SK-N-SH (cell line): ENCODE data around the gene ZC3H15. TPM values are rescaled to one million over a fixed set of nuclear protein-coding genes. Genes with fewer than 3 reads are reported as not detected.

Experiments
- CTCF ChIA-PET: fragments of 300-600, 350-600 bp; formaldehyde crosslinking; extraction: SDS; loops from one replicate; lab custom pipeline; 2021; lab: Yijun Ruan, JAX
- POLR2A ChIA-PET: fragments of 350-600 bp; sonication (Branson Sonifier 250); formaldehyde crosslinking; extraction: SDS; loops from one replicate; lab custom pipeline; 2020; ENCODE audit warnings: antibody characterized with exemption, inconsistent platforms; lab: Yijun Ruan, JAX
- DNase-seq: peaks from one replicate; pipeline ENCODE4 v3.0.0; 2012
- H2AFZ ChIP-seq: fragments of 200-600 bp; sonication (generic); 2 replicates; pipeline ENCODE4 v1.8.1; 2016; ENCODE audit warnings: antibody characterized with exemption, mild to moderate bottlenecking, low read depth
- H3F3A ChIP-seq: fragments of 200-600 bp; sonication (generic); replicated peaks from 2 replicates; pipeline ENCODE3; 2016; ENCODE audit warnings: antibody characterized with exemption, mild to moderate bottlenecking; ENCODE audit not compliant: insufficient read depth
- H3K27ac ChIP-seq, 2 experiments: fragments of 200-500 bp in 1 of 2; fragments of 200-600 bp in 1 of 2; sonication (Bioruptor generic) in 1 of 2; sonication (generic), shearing (Covaris generic) in 1 of 2; 2 replicates each; pipeline versions ENCODE4 v1.5.1 to v1.6.1; 2014 to 2016; ENCODE audit warnings: low read depth in 2 of 2, inconsistent platforms in 1 of 2, low read length in 1 of 2, mild to moderate bottlenecking in 1 of 2, mixed read lengths in 1 of 2
- H3K27me3 ChIP-seq: fragments of 200-600 bp; sonication (generic), shearing (Covaris generic); 2 replicates; pipeline ENCODE4 v1.6.1; 2016; ENCODE audit warnings: mixed run types; ENCODE audit not compliant: insufficient read depth
- H3K36me3 ChIP-seq, 2 experiments: fragments of 200-500 bp in 1 of 2; fragments of 200-600 bp in 1 of 2; sonication (Bioruptor generic) in 1 of 2; sonication (generic) in 1 of 2; replicated peaks in 1 of 2; 2 replicates each; pipeline versions ENCODE3 to v1.5.1; 2014 to 2016; ENCODE audit warnings: low read length in 1 of 2, mild to moderate bottlenecking in 1 of 2; ENCODE audit not compliant: insufficient read depth in 2 of 2, control insufficient read depth in 1 of 2
- H3K4me1 ChIP-seq, 2 experiments: fragments of 200-500 bp in 1 of 2; fragments of 200-600 bp in 1 of 2; sonication (Bioruptor generic) in 1 of 2; sonication (generic), shearing (Covaris generic) in 1 of 2; 2 replicates each; pipeline versions ENCODE4 v1.5.1 to v1.6.1; 2014 to 2016; ENCODE audit warnings: low read depth in 1 of 2, low read length in 1 of 2, mixed run types in 1 of 2; ENCODE audit not compliant: insufficient read depth in 2 of 2, control insufficient read depth in 1 of 2
- H3K4me2 ChIP-seq: fragments of 200-600 bp; sonication (generic), shearing (Covaris generic); 2 replicates; pipeline ENCODE4 v1.6.1; 2017; ENCODE audit warnings: mixed run types
- H3K4me3 ChIP-seq, 2 experiments: fragments of 200-500 bp in 1 of 2; fragments of 200-600 bp in 1 of 2; sonication (Bioruptor generic) in 1 of 2; sonication (generic), shearing (Covaris generic) in 1 of 2; 2 replicates each; pipeline versions ENCODE4 v1.5.1 to v1.8.1; 2014 to 2016; ENCODE audit warnings: low read depth in 2 of 2, inconsistent platforms in 1 of 2, low read length in 1 of 2, mild to moderate bottlenecking in 1 of 2, mixed read lengths in 1 of 2, moderate library complexity in 1 of 2
- H3K79me2 ChIP-seq: fragments of 200-600 bp; sonication (generic); 2 replicates; pipeline ENCODE4 v1.8.1; 2017; ENCODE audit warnings: mild to moderate bottlenecking; ENCODE audit not compliant: insufficient read depth
- H3K9ac ChIP-seq: fragments of 200-600 bp; sonication (generic); 2 replicates; pipeline ENCODE4 v1.6.1; 2017; ENCODE audit warnings: mixed run types
- H3K9me2 ChIP-seq: fragments of 200-600 bp; sonication (generic); 2 replicates; pipeline ENCODE4 v1.6.1; 2017; ENCODE audit warnings: mixed run types
- H3K9me3 ChIP-seq: fragments of 200-600 bp; sonication (generic); 2 replicates; pipeline ENCODE4 v1.6.1; 2017; ENCODE audit warnings: mixed run types, mild to moderate bottlenecking, moderate library complexity
- H4K20me1 ChIP-seq: fragments of 200-600 bp; sonication (generic); 2 replicates; pipeline ENCODE4 v1.6.1; 2017; ENCODE audit warnings: mild to moderate bottlenecking, mixed run types; ENCODE audit not compliant: insufficient read depth
- CHD2 ChIP-seq: fragments of 150-350 bp; IDR thresholded peaks from 2 replicates; pipeline ENCODE4 v1.6.1; 2018; ENCODE audit warnings: low read length; ENCODE audit not compliant: partially characterized antibody
- FOSL2 ChIP-seq: IDR thresholded peaks from 2 replicates; pipeline ENCODE4 v1.4.0; 2012; ENCODE audit warnings: low read depth, mild to moderate bottlenecking, moderate library complexity, borderline replicate concordance
- FOXM1 ChIP-seq: IDR thresholded peaks from 2 replicates; pipeline ENCODE4 v1.4.0; 2012; ENCODE audit warnings: low read depth, mild to moderate bottlenecking
- GATA2 ChIP-seq: sonication (generic); formaldehyde crosslinking; IDR thresholded peaks from 2 replicates; pipeline ENCODE4 v1.5.0; 2020; ENCODE audit warnings: mild to moderate bottlenecking, missing genetic modification reagents
- MEF2A ChIP-seq: IDR thresholded peaks from 2 replicates; pipeline ENCODE4 v1.4.0; 2012; ENCODE audit warnings: low read depth, borderline replicate concordance
- MXI1 ChIP-seq: IDR thresholded peaks from 2 replicates; pipeline ENCODE4 v1.6.1; 2012; ENCODE audit warnings: mild to moderate bottlenecking, low read depth, low read length, improper control_type of control experiment
- PBX3 ChIP-seq: IDR thresholded peaks from 2 replicates; pipeline ENCODE4; 2012
- POLR2AphosphoS5 ChIP-seq: IDR thresholded peaks from 2 replicates; pipeline ENCODE4 v1.6.1; 2012; ENCODE audit warnings: low read depth, low read length
- RAD21 ChIP-seq: IDR thresholded peaks from 2 replicates; pipeline ENCODE4 v1.6.1; 2012; ENCODE audit warnings: mild to moderate bottlenecking, low read length
- RCOR1 ChIP-seq: fragments of 150-350 bp; IDR thresholded peaks from 2 replicates; pipeline ENCODE4 v1.6.1; 2017; ENCODE audit warnings: antibody characterized with exemption, low read length
- REST ChIP-seq: IDR thresholded peaks from 2 replicates; pipeline ENCODE4 v1.6.1; 2012; ENCODE audit warnings: mild to moderate bottlenecking, low read depth, low read length, moderate library complexity
- RFX5 ChIP-seq: IDR thresholded peaks from 2 replicates; pipeline ENCODE4 v1.6.1; 2012; ENCODE audit warnings: mild to moderate bottlenecking, improper control_type of control experiment, low read length
- SMC3 ChIP-seq: IDR thresholded peaks from 2 replicates; pipeline ENCODE4 v1.6.1; 2012; ENCODE audit warnings: low read depth, low read length, improper control_type of control experiment
- TAF1 ChIP-seq: IDR thresholded peaks from 2 replicates; pipeline ENCODE4 v1.6.1; 2012; ENCODE audit warnings: low read depth, mild to moderate bottlenecking, low read length, moderate library complexity, borderline replicate concordance
- TEAD4 ChIP-seq: IDR thresholded peaks from 2 replicates; pipeline ENCODE4 v1.4.0; 2012; ENCODE audit warnings: mild to moderate bottlenecking, borderline replicate concordance; ENCODE audit not compliant: insufficient read depth
- ZBTB33 ChIP-seq: IDR thresholded peaks from 2 replicates; pipeline ENCODE4 v1.4.0; 2012; ENCODE audit warnings: low read depth, borderline replicate concordance
- WGBS: methylation state at CpG from one replicate; pipeline ENCODE4 v1.1.6; 2017; ENCODE audit warnings: low lambda C conversion rate; 5-methylcytosine and 5-hydroxymethylcytosine counted together
- polyA plus RNA-seq, 3 experiments: library from polyadenylated mRNA; depleted of rRNA; stranded (reverse); fragments of >200 nt; gene quantifications; 2 replicates each; pipeline ENCODE4 v1.2.3, GENCODE V29; 2012

The ZC3H15 gene
- polyA plus RNA-seq, 1 of the 3 experiments (the other 2 are of a cell fraction) = 26.5 TPM

GRCh38 chr2:186537019-186537418 lies 51.0 kb downstream of the ZC3H15 start:
- H3F3A ChIP-seq = peaks cover 13% of the 10 kb centered on the region
- no peaks in the 10 kb centered on the region for H3K27me3 ChIP-seq
- H3K9me2 ChIP-seq = no peaks in the 10 kb centered on the region
- H3K4me3 ChIP-seq = no peak overlapping the region
- no peak overlapping the region for H3K27ac ChIP-seq
- H3K4me2 ChIP-seq = no peak overlapping the region
- no peaks in the 10 kb centered on the region for H4K20me1 ChIP-seq
- H3K79me2 ChIP-seq = no peaks in the 10 kb centered on the region
- no peak for DNase-seq
- TF ChIP-seq MEF2A (no peak), RAD21 (no peak), REST (no peak), ZBTB33 (no peak), TAF1 (no peak), FOSL2 (no peak), POLR2AphosphoS5 (no peak), FOXM1 (no peak), TEAD4 (no peak)
- TF ChIP-seq, all 33 proteins: peak for 0
- CTCF ChIA-PET = interaction anchor here (0.9 kb wide), 1 partner anchor 103 kb away, joined by 4 read pairs; no protein-coding TSS in a partner anchor
- no peak overlapping the region for H2AFZ ChIP-seq
- H3K9me3 ChIP-seq = no peaks in the 10 kb centered on the region
- WGBS = 93% methylated on average over 4 of the region's 4 CpGs
- H3K9ac ChIP-seq = no peak overlapping the region
- H3K4me1 ChIP-seq = peaks cover 0 to 15% of the 10 kb centered on the region in 2 experiments; a peak in 1 of 4 replicates
- no peaks in the 10 kb centered on the region for H3K36me3 ChIP-seq
- POLR2A ChIA-PET = no interaction called here

GRCh38 chr2:186540941-186541340 lies 54.9 kb downstream of the ZC3H15 start:
- peak overlapping the region; percentile 1 to 23; a peak in 2 of 4 replicates for H3K27ac ChIP-seq
- no peak for DNase-seq
- ChIA-PET POLR2A (no interaction called here), CTCF (no interaction called here)
- no peaks in the 10 kb centered on the region for H3K79me2 ChIP-seq
- peaks cover 0 to 24% of the 10 kb centered on the region in 2 experiments; a peak in 3 of 4 replicates for H3K4me1 ChIP-seq
- H4K20me1 ChIP-seq = no peaks in the 10 kb centered on the region; the same call in 1 of the 2 replicates
- no peaks in the 10 kb centered on the region for H3K9me2 ChIP-seq
- 61% methylated on average over 4 of the region's 4 CpGs for WGBS
- no peak overlapping the region for H3K4me2 ChIP-seq
- H3K9me3 ChIP-seq = no peaks in the 10 kb centered on the region
- H2AFZ ChIP-seq = peak overlapping the region; percentile 11; the same call in 1 of the 2 replicates
- peaks cover 34% of the 10 kb centered on the region for H3F3A ChIP-seq
- no peak overlapping the region for H3K9ac ChIP-seq
- no peak overlapping the region for H3K4me3 ChIP-seq
- no peaks in the 10 kb centered on the region for H3K36me3 ChIP-seq
- H3K27me3 ChIP-seq = no peaks in the 10 kb centered on the region
- TF ChIP-seq MXI1 = no peak
- no peak for TF ChIP-seq RCOR1
- TF ChIP-seq MEF2A = no peak
- TF ChIP-seq ZBTB33 = no peak
- TF ChIP-seq POLR2AphosphoS5 = no peak
- TF ChIP-seq PBX3 = no peak
- TF ChIP-seq RFX5 = no peak
- no peak for TF ChIP-seq GATA2 (CRISPR knock-in tag)
- no peak for TF ChIP-seq SMC3
- TF ChIP-seq CHD2 = no peak
